HL-60/S4 treated with phorbol 12-myristate 13-acetate at 8.2 ng/mL for 4 days and 3 days (cell line): ENCODE results near the gene LRCOL1.
"Not testable (repeated sequence)": the region's sequence is repeated elsewhere in the genome, so short reads cannot be mapped to it uniquely, and the experiment has no call there.

ENCODE experiments used
- in situ Hi-C: fragments of 300-500 bp; cut with MboI; formaldehyde crosslinking; loops from 2 replicates; pipeline ENCODE4 v1.15.0; 2022; ENCODE audit warnings: low sequenced_read_pairs

Gene LRCOL1

GRCh38 chr12:132602572-132603239 lies 7.7 kb downstream of the LRCOL1 start:
- in situ Hi-C loops: no loop called here

GRCh38 chr12:132601171-132601883 lies 9.1 kb downstream of the LRCOL1 start:
- in situ Hi-C loops: no loop called here

- in situ Hi-C loops: no loop called here
Measured at GRCh38 chr12:132600048-132601032, 10.0 kb downstream of the LRCOL1 start.

GRCh38 chr12:132599502-132599901 lies 10.9 kb downstream of the LRCOL1 start:
- in situ Hi-C loops: not testable (repeated sequence)

GRCh38 chr12:132597333-132598316 lies 12.8 kb downstream of the LRCOL1 start:
- in situ Hi-C loops: no loop called here

- in situ Hi-C loops: no loop called here
Measured at GRCh38 chr12:132596016-132596415, 14.4 kb downstream of the LRCOL1 start.

DNA sequence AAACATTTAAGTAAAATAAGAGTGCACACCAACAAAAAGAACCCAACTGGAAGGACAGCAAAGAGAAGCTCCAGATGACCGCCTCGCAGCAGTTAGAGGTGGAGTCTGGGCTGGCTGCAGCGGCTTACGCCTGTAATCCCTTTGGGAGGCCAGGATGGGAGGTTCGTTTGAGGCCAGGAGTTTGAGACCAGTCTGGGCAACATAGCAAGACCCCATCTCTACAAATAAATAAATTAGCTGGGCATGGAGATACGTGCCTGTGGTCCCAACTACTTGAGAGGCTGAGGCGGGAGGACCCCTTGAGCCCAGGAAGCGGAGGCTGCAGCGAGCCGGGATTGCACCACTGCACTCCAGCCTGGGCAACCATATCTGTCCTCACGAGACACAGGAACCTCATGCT lies 15.2 kb downstream of the LRCOL1 start:
- in situ Hi-C loops: no loop called here

- in situ Hi-C loops: no loop called here
Measured at GRCh38 chr12:132593938-132594358, 16.4 kb downstream of the LRCOL1 start.

DNA sequence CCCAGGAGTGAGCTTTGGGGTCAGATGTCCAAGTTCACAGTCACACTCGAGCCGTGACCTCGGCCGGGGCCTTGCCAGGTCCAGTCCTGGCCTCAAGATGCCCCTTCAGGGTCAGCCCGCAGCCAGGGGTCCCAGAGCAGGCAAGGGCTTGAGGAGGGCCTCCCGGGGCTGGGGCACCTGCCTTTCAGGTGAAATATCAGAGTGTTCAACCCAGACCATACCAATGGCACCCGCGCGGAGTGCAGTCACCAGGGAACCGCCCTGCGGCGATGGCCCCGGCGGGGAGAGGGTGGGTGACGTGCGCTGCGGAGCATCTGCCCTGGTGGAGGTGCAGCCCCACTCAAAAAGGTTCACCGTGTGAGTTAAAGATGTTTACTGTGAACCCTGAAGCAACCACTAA lies 16.9 kb downstream of the LRCOL1 start:
- in situ Hi-C loops: no loop called here

- in situ Hi-C loops: no loop called here
Measured at GRCh38 chr12:132593071-132593470, 17.3 kb downstream of the LRCOL1 start.

- in situ Hi-C loops: no loop called here
Measured at GRCh38 chr12:132592282-132592970, 18.0 kb downstream of the LRCOL1 start.

GRCh38 chr12:132591107-132591935 lies 19.1 kb downstream of the LRCOL1 start:
- in situ Hi-C loops: no loop called here

DNA sequence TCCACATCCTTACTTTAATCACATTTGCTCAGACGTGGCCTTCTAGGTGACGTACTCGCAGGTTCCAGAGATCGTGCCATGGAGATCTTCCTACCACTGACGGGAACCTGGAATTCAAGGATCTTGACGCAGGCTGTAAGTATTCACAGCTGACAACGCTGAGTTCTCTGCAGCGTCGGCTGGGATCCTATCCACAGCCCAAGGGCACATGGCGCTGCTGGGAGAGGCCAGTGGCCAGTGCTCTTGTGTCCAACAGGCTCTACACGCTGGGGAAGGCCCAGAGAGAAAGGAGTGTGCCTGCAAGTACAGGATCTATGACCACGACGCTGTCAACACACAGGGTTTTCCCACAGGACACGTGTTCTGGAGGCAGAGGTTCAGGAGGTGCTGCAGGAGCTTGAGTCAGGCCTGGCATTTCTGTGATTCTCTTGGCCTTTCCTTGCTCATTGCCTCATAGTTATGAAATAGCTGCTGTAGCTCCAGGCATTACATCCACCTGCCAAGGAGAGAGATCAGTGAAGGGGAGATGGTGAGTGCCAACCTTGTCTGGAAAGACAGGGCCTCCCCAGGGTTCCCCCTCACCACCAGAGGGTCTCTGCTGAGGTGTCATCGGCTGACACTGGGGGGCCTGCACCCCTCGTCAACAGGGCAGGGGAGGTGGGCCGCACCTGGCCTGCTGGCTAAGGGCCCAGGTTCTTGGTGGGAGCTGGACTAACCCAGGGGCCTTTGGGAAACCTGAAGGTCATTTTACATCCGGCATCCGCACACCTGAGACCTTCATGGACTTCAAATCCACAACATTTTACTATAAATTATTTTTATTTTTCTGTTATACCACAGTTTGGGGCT lies 21.3 kb downstream of the LRCOL1 start:
- in situ Hi-C loops: no loop called here

GRCh38 chr12:132588319-132588718 lies 22.1 kb downstream of the LRCOL1 start:
- in situ Hi-C loops: no loop called here

- in situ Hi-C loops: no loop called here
Measured at GRCh38 chr12:132587781-132588180, 22.6 kb downstream of the LRCOL1 start.

DNA sequence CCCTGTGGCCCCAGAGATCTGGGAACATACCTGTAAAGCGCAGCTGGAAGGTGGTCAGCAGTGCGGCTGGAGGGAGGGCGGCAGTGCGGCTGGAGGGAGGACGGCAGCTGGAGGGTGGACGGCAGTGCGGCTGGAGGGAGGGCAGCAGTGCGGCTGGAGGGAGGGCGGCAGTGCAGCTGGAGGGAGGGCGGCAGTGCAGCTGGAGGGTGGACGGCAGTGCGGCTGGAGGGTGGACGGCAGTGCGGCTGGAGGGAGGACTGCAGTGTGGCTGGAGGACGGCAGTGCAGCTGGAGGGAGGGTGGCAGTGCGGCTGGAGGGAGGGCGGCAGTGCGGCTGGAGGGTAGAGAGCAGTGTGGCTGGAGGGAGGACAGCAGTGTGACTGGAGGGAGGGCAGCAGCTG lies 23.5 kb downstream of the LRCOL1 start:
- in situ Hi-C loops: no loop called here

DNA sequence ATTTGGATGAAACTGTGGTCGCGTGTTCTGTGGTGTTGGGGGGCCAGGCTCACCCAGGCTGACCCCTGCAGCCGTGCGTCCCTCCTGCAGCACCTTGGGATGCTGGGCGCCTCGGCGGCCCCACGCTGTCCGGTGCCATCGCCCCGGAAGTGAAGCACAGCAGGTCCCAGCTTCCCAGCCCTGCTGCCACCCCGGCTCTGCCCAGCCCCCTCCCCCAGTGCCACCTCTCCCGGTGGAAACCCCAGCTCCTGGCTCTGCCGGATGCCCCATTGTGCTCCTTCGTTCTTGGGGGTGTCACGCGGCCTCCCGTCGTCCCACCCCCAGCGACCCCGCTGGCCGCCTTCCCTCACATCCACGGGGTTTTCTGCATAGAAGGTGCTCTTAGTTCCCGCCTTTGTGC lies 25.2 kb downstream of the LRCOL1 start:
- in situ Hi-C loops: no loop called here

GRCh38 chr12:132584429-132584828 lies 26.0 kb downstream of the LRCOL1 start:
- in situ Hi-C loops: no loop called here
